Activated B cell treated with CpG ODN at 0.5 μM for 24 hours (primary cell): ENCODE measurements around the gene CMTM5. TPM values are rescaled to one million over a fixed set of nuclear protein-coding genes. Genes with fewer than 3 reads are reported as not detected.

Experiments
- ATAC-seq: fragments of 200-7000 bp; cut with Tn5 transposase; one replicate; pipeline ENCODE4 v1.10.0; 2021; ENCODE audit warnings: low read depth, mild to moderate bottlenecking, moderate library complexity
- CTCF ChIA-PET: fragments of 350-600 bp; sonication (Branson Sonifier 250); formaldehyde crosslinking; loops from one replicate; lab custom pipeline; 2021; ENCODE audit warnings: antibody characterized with exemption; lab: Charles Lee
- POLR2A ChIA-PET: fragments of 350-600 bp; sonication (Branson Sonifier 250); formaldehyde crosslinking; loops from one replicate; lab custom pipeline; 2021; ENCODE audit warnings: antibody characterized with exemption; lab: Charles Lee
- DNase-seq: peaks from one replicate; pipeline ENCODE4 v3.0.0; 2022
- H3K27ac Mint-ChIP-seq: one replicate; pipeline ENCODE4 v1.8.0; 2020; ENCODE audit warnings: mixed read lengths
- H3K27me3 Mint-ChIP-seq: one replicate; pipeline ENCODE4 v1.8.0; 2021; ENCODE audit warnings: mixed read lengths
- H3K36me3 Mint-ChIP-seq: one replicate; pipeline ENCODE4 v1.8.0; 2021; ENCODE audit warnings: low read depth, mixed read lengths
- H3K4me1 Mint-ChIP-seq: one replicate; pipeline ENCODE4 v1.8.0; 2021; ENCODE audit warnings: mixed read lengths
- H3K4me3 Mint-ChIP-seq: one replicate; pipeline ENCODE4 v1.8.0; 2020; ENCODE audit warnings: mild to moderate bottlenecking, mixed read lengths
- H3K9me3 Mint-ChIP-seq: one replicate; pipeline ENCODE4 v1.8.0; 2020; ENCODE audit warnings: mixed read lengths
- CTCF ChIP-seq: fragments of 200-600 bp; IDR thresholded peaks from one replicate; pipeline ENCODE4 v1.8.0; 2022; ENCODE audit warnings: antibody characterized with exemption, mild to moderate bottlenecking
- intact Hi-C: fragments of 100-400 bp; cut with micrococcal nuclease; formaldehyde crosslinking; loops from one replicate; pipeline ENCODE4 v1.15.1; 2024
- total RNA-seq: library from RNA; stranded (reverse); gene quantifications from 2 replicates; pipeline ENCODE4 v1.2.3, GENCODE V29; 2022

Gene CMTM5
- total RNA-seq, 1 donor from 2014 or later: not detected

GRCh38 chr14:23411563-23412525 is 35.0 kb downstream of the CMTM5 start:
- no peak for DNase-seq
- intact Hi-C loops: no loop called here
- H3K27ac Mint-ChIP-seq: no peak overlapping the region
- H3K9me3 Mint-ChIP-seq: no peaks in the 10 kb centered on the region
- peaks cover 1% of the 10 kb centered on the region for H3K4me1 Mint-ChIP-seq
- TF ChIP-seq CTCF: no peak
- ChIA-PET CTCF (no interaction called here), POLR2A (no interaction called here)
- peaks cover 35% of the 10 kb centered on the region for H3K27me3 Mint-ChIP-seq
- no peak for ATAC-seq
- H3K4me3 Mint-ChIP-seq: no peak overlapping the region
- H3K36me3 Mint-ChIP-seq: no peaks in the 10 kb centered on the region

DNA sequence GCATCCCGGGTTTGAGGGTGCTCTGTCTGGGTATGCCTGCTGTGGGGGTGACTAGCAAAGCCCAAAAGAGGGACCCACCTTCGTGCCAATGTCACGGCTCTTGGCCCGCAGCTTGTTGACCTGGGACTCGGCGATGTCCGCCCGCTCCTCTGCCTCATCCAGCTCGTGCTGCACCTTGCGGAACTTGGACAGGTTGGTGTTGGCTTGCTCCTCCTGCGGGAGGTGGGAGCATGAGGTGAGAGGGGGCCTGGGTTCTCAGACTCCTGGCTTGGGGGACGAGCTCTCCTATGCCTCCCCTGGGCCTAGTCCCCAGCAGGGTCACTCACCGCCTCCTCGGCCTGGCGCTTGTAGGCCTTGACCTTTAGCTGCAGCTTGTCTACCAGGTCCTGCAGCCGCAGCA is 36.8 kb downstream of the CMTM5 start:
- ChIA-PET CTCF (no interaction called here), POLR2A (no interaction called here)
- Mint-ChIP-seq H3K27me3 (peaks cover 27% of the 10 kb centered on the region), H3K27ac (no peak overlapping the region), H3K36me3 (no peaks in the 10 kb centered on the region), H3K4me1 (no peaks in the 10 kb centered on the region), H3K4me3 (no peak overlapping the region), H3K9me3 (no peaks in the 10 kb centered on the region)
- TF ChIP-seq CTCF: no peak
- ATAC-seq: no peak
- intact Hi-C loops: no loop called here
- DNase-seq: no peak

GRCh38 chr14:23414254-23414653 is 37.4 kb downstream of the CMTM5 start:
- ChIA-PET POLR2A (no interaction called here), CTCF (no interaction called here)
- no peaks in the 10 kb centered on the region for H3K9me3 Mint-ChIP-seq
- no peak overlapping the region for H3K27ac Mint-ChIP-seq
- peaks cover 24% of the 10 kb centered on the region for H3K27me3 Mint-ChIP-seq
- H3K4me3 Mint-ChIP-seq: no peak overlapping the region
- no peak for ATAC-seq
- no peak for DNase-seq
- TF ChIP-seq CTCF: no peak
- intact Hi-C loops: no loop called here
- no peaks in the 10 kb centered on the region for H3K36me3 Mint-ChIP-seq
- no peaks in the 10 kb centered on the region for H3K4me1 Mint-ChIP-seq

DNA sequence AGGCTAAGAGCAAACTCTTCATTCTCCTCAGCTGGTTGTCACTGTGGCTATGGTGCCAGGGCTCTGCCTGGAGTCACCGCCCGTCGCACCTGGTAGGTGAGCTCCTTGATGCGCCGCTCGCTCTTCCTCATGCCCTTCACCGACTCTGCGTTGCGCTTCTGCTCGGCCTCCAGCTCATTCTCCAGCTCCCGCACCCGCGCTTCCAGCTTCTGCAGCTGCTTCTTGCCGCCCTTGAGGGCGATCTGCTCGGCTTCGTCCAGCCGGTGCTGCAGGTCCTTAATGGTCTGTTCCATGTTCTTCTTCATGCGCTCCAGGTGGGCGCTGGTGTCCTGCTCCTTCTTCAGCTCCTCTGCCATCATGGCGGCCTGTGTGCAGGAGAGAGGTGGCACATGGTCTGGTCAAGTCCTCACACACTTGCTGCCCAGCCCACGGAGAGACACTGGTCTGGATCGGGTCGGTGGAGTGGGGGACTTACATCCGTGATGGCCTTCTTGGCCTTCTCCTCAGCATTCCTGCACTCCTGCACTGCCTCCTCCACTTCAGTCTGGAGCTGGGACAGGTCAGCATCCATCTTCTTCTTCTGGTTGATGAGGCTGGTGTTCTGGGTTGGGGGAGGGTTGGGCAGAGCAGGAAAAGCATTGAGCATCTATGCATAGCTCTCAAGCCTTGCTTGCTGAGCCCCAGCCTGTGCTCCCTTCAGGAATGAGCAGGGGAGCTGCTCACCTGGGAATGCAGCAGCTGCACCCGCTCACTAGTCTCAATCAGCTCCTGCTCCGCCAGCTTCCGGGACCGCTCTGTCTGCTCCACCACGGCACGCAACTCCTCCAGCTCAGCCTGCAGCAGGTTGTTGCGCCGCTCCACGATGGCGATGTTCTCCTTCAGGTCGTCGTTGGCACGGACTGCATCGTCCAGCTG is 38.3 kb downstream of the CMTM5 start:
- Mint-ChIP-seq H3K27ac (no peak overlapping the region), H3K27me3 (peaks cover 24% of the 10 kb centered on the region), H3K36me3 (no peaks in the 10 kb centered on the region), H3K4me3 (no peak overlapping the region), H3K9me3 (no peaks in the 10 kb centered on the region), H3K4me1 (no peaks in the 10 kb centered on the region)
- ChIA-PET POLR2A (no interaction called here), CTCF (no interaction called here)
- intact Hi-C loops: no loop called here
- DNase-seq (no peak), ATAC-seq (no peak)
- no peak for TF ChIP-seq CTCF
